Chondrocyte (in vitro differentiated cells): Measurements from ENCODE around the gene ABHD14A. TPM values are rescaled to one million over a fixed set of nuclear protein-coding genes. Genes with fewer than 3 reads are reported as not detected.
A peak's percentile ranks its signal among the peaks of the same experiment; 100 is the strongest.

Experiments
- DNase-seq: peaks from one replicate; pipeline ENCODE4 v3.0.0; 2021; ENCODE audit warnings: mixed read lengths, low spot score
- H3K27ac Mint-ChIP-seq: one replicate; pipeline ENCODE4 v1.8.0; 2021; ENCODE audit warnings: mild to moderate bottlenecking, moderate library complexity, mixed read lengths; ENCODE audit not compliant: unreplicated experiment
- H3K27me3 Mint-ChIP-seq: 2 replicates; pipeline ENCODE4 v1.8.0; 2021; ENCODE audit warnings: low read depth, mixed read lengths
- H3K36me3 Mint-ChIP-seq: 2 replicates; pipeline ENCODE4 v1.8.0; 2021; ENCODE audit warnings: low read depth, mixed read lengths
- H3K4me1 Mint-ChIP-seq: 2 replicates; pipeline ENCODE4 v1.8.0; 2021; ENCODE audit warnings: low read depth, mild to moderate bottlenecking, mixed read lengths
- H3K4me3 Mint-ChIP-seq: one replicate; pipeline ENCODE4 v1.8.0; 2021; ENCODE audit warnings: mild to moderate bottlenecking, moderate library complexity, mixed read lengths; ENCODE audit not compliant: unreplicated experiment
- H3K9me3 Mint-ChIP-seq: 2 replicates; pipeline ENCODE4 v1.8.0; 2021; ENCODE audit warnings: low read depth, mixed read lengths
- total RNA-seq: library from RNA; stranded (reverse); gene quantifications from 3 replicates; pipeline ENCODE4 v1.2.1, GENCODE V29; 2021
- TF ChIP-seq, protein P1 (sequence below): fragments of 200-600 bp; sonication (generic); IDR thresholded peaks from 2 replicates; pipeline ENCODE4 v1.5.0; 2021; ENCODE audit warnings: antibody characterized with exemption, mild to moderate bottlenecking, moderate library complexity

The ABHD14A gene
- total RNA-seq, 1 donor from 2014 or later = 10.2 TPM

DNA sequence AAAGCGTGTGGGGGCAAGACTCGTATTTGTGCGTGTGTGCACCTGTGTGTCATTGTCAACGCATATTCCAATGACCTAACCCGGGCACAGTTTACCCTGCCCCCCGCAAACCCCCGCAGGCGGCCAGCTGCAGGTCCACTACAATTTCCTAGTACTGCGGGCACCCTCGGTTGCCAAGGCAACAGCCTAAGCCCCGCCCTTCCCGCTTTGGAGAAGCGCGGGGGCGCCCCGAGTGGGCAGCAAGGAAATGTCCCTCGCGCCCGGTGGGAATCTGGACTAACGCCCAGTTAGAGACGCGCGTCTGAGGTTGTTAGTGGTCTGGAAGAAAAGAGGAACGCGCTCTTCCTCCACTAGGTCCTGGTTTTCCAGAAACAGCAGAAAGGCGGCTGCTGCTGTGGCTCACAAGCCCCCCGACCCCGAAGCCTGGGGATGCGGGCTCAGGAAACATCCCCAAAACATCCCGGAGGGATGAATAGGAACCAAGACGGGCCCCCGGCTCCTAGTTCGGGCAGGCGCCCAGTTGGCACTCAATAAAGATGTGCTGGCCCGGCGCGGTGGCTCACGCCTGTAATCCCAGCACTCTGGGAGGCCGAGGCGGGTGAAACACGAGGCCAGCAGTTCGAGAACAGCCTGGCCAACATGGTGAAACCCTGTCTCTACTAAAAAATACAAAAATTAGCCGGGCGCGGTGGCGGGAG is 1.1 kb downstream of the ABHD14A start:
- H3K27me3 Mint-ChIP-seq = no peaks in the 10 kb centered on the region
- peaks cover 22% of the 10 kb centered on the region for H3K4me1 Mint-ChIP-seq
- no peak for DNase-seq
- H3K27ac Mint-ChIP-seq = peak overlapping the region; percentile 59
- TF ChIP-seq, protein P1, sequence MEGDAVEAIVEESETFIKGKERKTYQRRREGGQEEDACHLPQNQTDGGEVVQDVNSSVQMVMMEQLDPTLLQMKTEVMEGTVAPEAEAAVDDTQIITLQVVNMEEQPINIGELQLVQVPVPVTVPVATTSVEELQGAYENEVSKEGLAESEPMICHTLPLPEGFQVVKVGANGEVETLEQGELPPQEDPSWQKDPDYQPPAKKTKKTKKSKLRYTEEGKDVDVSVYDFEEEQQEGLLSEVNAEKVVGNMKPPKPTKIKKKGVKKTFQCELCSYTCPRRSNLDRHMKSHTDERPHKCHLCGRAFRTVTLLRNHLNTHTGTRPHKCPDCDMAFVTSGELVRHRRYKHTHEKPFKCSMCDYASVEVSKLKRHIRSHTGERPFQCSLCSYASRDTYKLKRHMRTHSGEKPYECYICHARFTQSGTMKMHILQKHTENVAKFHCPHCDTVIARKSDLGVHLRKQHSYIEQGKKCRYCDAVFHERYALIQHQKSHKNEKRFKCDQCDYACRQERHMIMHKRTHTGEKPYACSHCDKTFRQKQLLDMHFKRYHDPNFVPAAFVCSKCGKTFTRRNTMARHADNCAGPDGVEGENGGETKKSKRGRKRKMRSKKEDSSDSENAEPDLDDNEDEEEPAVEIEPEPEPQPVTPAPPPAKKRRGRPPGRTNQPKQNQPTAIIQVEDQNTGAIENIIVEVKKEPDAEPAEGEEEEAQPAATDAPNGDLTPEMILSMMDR = peak; percentile 30
- H3K36me3 Mint-ChIP-seq = no peaks in the 10 kb centered on the region
- peak overlapping the region; percentile 95 for H3K4me3 Mint-ChIP-seq
- no peaks in the 10 kb centered on the region for H3K9me3 Mint-ChIP-seq

DNA sequence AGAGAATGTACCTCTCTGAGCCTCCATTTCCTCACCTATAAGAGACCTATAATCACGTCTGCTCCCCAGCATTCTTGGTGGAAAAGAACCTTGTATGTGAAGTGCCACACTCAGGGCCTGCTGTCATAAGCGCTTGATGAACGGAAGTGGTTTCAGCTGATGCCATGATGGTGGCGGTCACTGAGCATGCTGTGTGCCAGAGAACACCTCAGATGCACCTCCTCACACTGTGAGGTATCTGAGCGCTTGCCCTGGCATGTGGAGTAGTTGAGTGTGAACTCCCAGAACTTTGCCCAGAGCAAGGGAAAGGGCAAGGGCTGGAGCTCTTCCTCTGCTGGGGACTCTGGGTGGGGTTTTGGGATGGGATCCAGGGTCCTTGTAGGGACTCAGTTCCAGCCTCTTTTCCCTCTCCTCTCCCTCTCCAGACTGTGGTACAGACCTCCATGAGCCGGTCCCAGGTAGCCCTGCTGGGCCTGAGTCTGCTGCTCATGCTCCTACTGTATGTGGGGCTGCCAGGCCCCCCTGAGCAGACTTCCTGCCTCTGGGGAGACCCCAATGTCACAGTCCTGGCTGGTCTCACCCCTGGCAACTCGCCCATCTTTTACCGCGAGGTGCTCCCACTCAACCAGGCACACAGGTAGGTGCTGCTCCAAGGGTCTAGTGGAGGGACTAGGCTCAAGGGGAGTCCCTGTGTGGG is 2.7 kb downstream of the ABHD14A start:
- no peak for DNase-seq
- no peak overlapping the region for H3K27ac Mint-ChIP-seq
- no peaks in the 10 kb centered on the region for H3K36me3 Mint-ChIP-seq
- TF ChIP-seq, protein P1 = no peak
- no peak overlapping the region for H3K4me3 Mint-ChIP-seq
- H3K4me1 Mint-ChIP-seq = peaks cover 32% of the 10 kb centered on the region
- H3K27me3 Mint-ChIP-seq = no peaks in the 10 kb centered on the region
- H3K9me3 Mint-ChIP-seq = no peaks in the 10 kb centered on the region

DNA sequence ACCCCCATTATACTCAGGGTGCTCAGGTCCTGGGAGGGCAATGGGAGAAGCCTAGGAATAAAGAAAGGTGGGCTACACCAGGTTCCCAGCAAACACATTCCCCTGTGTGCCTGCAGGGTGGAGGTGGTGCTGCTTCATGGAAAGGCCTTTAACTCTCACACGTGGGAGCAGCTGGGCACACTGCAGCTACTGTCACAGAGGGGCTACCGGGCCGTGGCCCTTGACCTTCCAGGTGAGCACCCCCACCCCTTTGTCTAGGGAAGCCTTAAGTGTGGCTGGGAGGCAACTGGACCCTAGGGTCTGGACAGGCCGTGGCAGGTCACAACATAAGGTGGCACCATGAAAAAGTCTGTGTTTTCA is 3.3 kb downstream of the ABHD14A start:
- H3K27me3 Mint-ChIP-seq = no peaks in the 10 kb centered on the region
- no peak overlapping the region for H3K4me3 Mint-ChIP-seq
- TF ChIP-seq, protein P1 = no peak
- H3K4me1 Mint-ChIP-seq = peaks cover 34% of the 10 kb centered on the region
- DNase-seq = no peak
- no peaks in the 10 kb centered on the region for H3K9me3 Mint-ChIP-seq
- no peak overlapping the region for H3K27ac Mint-ChIP-seq
- no peaks in the 10 kb centered on the region for H3K36me3 Mint-ChIP-seq

DNA sequence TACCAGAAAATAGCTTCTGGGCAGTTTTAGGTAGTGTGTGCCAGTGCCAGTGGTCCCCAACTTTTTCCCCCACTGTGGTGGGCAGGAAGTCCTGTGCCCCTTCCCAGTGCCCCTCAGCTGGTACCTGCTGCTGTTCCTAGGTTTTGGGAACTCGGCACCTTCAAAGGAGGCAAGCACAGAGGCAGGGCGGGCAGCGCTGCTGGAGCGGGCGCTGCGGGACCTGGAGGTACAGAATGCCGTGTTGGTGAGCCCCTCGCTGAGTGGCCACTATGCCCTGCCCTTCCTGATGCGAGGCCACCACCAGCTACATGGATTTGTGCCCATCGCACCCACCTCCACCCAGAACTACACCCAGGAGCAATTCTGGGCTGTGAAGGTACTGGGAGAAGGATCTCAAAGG is 5.4 kb downstream of the ABHD14A start:
- no peaks in the 10 kb centered on the region for H3K36me3 Mint-ChIP-seq
- peaks cover 32% of the 10 kb centered on the region for H3K4me1 Mint-ChIP-seq
- H3K4me3 Mint-ChIP-seq = no peak overlapping the region
- TF ChIP-seq, protein P1 = no peak
- no peaks in the 10 kb centered on the region for H3K27me3 Mint-ChIP-seq
- no peak for DNase-seq
- H3K9me3 Mint-ChIP-seq = no peaks in the 10 kb centered on the region
- no peak overlapping the region for H3K27ac Mint-ChIP-seq

DNA sequence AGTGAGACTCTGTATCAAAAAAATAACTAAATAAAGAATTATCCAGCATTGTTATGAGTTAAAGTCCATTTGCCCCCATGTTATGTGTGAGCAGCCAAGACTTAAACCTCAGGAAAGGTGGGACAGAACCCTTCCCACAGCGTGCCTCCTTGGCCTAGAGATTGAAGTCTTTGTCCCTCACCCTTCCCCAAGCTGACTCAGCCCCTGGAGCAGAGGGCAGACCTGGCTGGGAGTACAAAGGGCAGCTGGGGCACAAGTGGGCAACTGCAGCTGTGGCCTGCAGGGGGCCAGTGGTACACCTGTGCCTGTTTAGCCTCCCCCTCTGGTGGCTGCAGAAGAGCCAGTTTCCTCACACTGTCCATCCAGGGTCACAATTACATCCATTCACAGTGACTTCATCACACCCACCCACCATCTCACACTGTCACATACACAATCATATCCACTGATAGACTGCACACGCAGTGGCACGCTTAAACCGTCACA is 7.5 kb downstream of the ABHD14A start:
- Mint-ChIP-seq H3K9me3 (no peaks in the 10 kb centered on the region), H3K27me3 (no peaks in the 10 kb centered on the region), H3K27ac (peak overlapping the region; percentile 94), H3K4me1 (peaks cover 25% of the 10 kb centered on the region), H3K4me3 (peak overlapping the region; percentile 88), H3K36me3 (no peaks in the 10 kb centered on the region)
- TF ChIP-seq, protein P1 = peak; percentile 72
- DNase-seq = no peak
